ENCODE data around the gene CD24. TPM values are rescaled to one million over a fixed set of nuclear protein-coding genes. Genes with fewer than 3 reads are reported as not detected.

The CD24 gene
- total and polyA plus RNA-seq, 2 of the 8 experiments (the other 6 are each of a cell fraction or from before 2014, with no cell fraction given), result 2,134 to 2,327 TPM

- TF ChIP-seq GABPA (IDR thresholded peaks at IDR 0.05; ENCODE audit: borderline replicate concordance, insufficient read depth, low read length) (no peak), RXRA (IDR thresholded peaks at IDR 0.05; ENCODE audit: insufficient read depth, low read depth, low read length) (no peak)
Measured at GRCh38 chr6:106981926-106982325, 7.4 kb upstream of the CD24 start (continued).

Data from H1 (cell line).